Thoracic aorta (tissue), 2 donors: Measurements from ENCODE around the gene MYCBPAP. TPM values are rescaled to one million over a fixed set of nuclear protein-coding genes. Genes with fewer than 3 reads are reported as not detected.

Source experiments
- ATAC-seq: fragments of 150-250 bp; one replicate; pipeline ENCODE4 v1.8.0; 2017; ENCODE audit warnings: low read depth; ENCODE audit not compliant: insufficient number of reproducible peaks, low FRiP score
- DNase-seq: peaks from one replicate; pipeline ENCODE4 v3.0.0-alpha.2; 2020; ENCODE audit warnings: low spot score
- H3K27ac ChIP-seq, 2 donors: fragments of 200-600 bp; sonication (generic); 1 replicate in 1 of 2; 2 replicates in 1 of 2; pipeline ENCODE4 v1.5.1; 2016; ENCODE audit warnings: mild to moderate bottlenecking in 2 of 2, moderate library complexity in 2 of 2
- H3K27me3 ChIP-seq: fragments of 200-600 bp; sonication (generic); replicated peaks from 2 replicates; pipeline ENCODE4 v1.6.0; 2016; ENCODE audit warnings: mild to moderate bottlenecking; ENCODE audit not compliant: insufficient read depth
- H3K36me3 ChIP-seq: fragments of 200-600 bp; sonication (generic); one replicate; pipeline ENCODE4 v1.5.1; 2016
- H3K4me1 ChIP-seq, 2 donors: fragments of 200-600 bp; sonication (generic); 1 replicate in 1 of 2; 2 replicates in 1 of 2; pipeline versions ENCODE4 v1.5.1 to v1.6.0; 2016; ENCODE audit warnings: low read depth in 2 of 2, mild to moderate bottlenecking in 1 of 2; ENCODE audit not compliant: control insufficient read depth in 1 of 2
- H3K4me3 ChIP-seq: fragments of 200-600 bp; sonication (generic); 2 replicates; pipeline ENCODE4 v1.5.1; 2016; ENCODE audit warnings: mild to moderate bottlenecking
- H3K9me3 ChIP-seq: fragments of 200-600 bp; sonication (generic); 2 replicates; pipeline ENCODE4 v1.5.1; 2016
- total RNA-seq, 2 donors: library from RNA; depleted of rRNA; stranded (reverse); fragments of >200 nt; gene quantifications; one replicate each; pipeline versions ENCODE4 v1.1.0 to v1.2.3, GENCODE V29; 2016
- TF ChIP-seq, protein P1 (sequence below): fragments of 200-600 bp; sonication (generic); IDR thresholded peaks from one replicate; pipeline ENCODE4 v1.5.1; 2019; ENCODE audit warnings: antibody characterized with exemption

The MYCBPAP gene
- total RNA-seq, 2 donors from 2014 or later: 0.56 to 0.68 TPM

DNA sequence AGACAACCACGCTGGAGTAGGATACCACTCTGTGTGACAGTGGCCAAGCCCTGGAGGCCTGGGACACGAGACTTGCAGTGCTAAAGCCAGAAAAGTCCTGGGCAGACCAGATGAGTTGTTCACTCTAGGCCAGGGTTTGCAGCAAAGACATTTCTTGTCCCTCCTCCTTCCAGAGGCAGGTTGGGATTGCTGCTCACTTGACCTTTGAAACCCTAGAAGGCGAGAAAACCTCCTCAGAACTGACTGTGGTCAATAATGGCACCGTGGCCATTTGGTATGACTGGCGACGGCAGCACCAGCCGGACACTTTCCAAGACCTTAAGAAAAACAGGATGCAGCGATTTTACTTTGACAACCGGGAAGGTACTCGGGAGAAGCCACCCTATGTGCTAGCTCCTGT is 14.5 kb downstream of the MYCBPAP start:
- Histone ChIP-seq H3K4me3 (no peak overlapping the region), H3K4me1 (no peaks in the 10 kb centered on the region), H3K27me3 (no peaks in the 10 kb centered on the region), H3K27ac (no peak overlapping the region), H3K9me3 (no peaks in the 10 kb centered on the region), H3K36me3 (no peaks in the 10 kb centered on the region)
- DNase-seq: no peak
- TF ChIP-seq, protein P1, sequence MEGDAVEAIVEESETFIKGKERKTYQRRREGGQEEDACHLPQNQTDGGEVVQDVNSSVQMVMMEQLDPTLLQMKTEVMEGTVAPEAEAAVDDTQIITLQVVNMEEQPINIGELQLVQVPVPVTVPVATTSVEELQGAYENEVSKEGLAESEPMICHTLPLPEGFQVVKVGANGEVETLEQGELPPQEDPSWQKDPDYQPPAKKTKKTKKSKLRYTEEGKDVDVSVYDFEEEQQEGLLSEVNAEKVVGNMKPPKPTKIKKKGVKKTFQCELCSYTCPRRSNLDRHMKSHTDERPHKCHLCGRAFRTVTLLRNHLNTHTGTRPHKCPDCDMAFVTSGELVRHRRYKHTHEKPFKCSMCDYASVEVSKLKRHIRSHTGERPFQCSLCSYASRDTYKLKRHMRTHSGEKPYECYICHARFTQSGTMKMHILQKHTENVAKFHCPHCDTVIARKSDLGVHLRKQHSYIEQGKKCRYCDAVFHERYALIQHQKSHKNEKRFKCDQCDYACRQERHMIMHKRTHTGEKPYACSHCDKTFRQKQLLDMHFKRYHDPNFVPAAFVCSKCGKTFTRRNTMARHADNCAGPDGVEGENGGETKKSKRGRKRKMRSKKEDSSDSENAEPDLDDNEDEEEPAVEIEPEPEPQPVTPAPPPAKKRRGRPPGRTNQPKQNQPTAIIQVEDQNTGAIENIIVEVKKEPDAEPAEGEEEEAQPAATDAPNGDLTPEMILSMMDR: no peak
- no peak for ATAC-seq

DNA sequence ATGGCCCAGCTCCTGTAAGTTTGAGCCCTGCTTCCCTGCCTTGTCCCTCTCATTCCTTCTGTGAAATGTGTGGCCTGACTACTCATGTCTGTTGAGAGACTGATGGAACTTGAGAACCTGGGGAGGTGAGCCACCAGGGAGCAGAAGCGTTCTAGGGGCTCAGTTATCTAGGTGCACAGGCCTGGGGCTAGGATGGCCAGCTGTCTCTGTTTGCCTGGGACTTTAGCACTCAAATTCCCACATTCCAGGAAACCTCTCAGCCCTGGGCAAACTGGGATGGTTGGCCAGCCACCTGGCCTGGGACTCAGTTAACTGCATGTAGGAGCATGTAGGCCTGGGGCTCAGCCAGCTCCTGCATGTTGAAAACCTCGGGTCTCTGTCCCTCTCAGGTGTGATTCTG is 15.0 kb downstream of the MYCBPAP start:
- Histone ChIP-seq H3K36me3 (no peaks in the 10 kb centered on the region), H3K27ac (no peak overlapping the region), H3K4me1 (no peaks in the 10 kb centered on the region), H3K27me3 (no peaks in the 10 kb centered on the region), H3K4me3 (no peak overlapping the region), H3K9me3 (no peaks in the 10 kb centered on the region)
- DNase-seq: no peak
- TF ChIP-seq, protein P1: no peak
- no peak for ATAC-seq

DNA sequence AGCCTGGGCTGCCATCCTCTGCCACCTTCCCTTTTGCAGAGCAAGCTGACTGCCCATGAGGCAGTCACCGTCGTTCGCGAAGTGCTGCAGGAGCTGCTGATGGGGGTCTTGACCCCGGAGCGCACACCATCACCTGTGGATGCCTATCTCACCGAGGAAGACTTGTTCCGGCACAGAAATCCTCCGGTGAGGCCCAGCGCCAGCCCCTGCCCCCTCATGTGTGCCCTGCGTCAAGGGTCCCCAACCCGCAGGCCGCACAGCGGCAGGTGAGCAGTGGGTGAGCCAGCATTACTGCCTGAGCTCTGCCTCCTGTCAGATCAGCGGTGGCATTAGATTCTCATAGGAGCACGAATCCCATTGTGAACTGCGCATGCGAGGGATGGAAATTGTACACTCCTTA is 16.6 kb downstream of the MYCBPAP start:
- Histone ChIP-seq H3K27me3 (no peaks in the 10 kb centered on the region), H3K4me1 (no peaks in the 10 kb centered on the region), H3K4me3 (no peak overlapping the region), H3K9me3 (no peaks in the 10 kb centered on the region), H3K36me3 (no peaks in the 10 kb centered on the region), H3K27ac (no peak overlapping the region)
- no peak for DNase-seq
- TF ChIP-seq, protein P1: no peak
- ATAC-seq: no peak

DNA sequence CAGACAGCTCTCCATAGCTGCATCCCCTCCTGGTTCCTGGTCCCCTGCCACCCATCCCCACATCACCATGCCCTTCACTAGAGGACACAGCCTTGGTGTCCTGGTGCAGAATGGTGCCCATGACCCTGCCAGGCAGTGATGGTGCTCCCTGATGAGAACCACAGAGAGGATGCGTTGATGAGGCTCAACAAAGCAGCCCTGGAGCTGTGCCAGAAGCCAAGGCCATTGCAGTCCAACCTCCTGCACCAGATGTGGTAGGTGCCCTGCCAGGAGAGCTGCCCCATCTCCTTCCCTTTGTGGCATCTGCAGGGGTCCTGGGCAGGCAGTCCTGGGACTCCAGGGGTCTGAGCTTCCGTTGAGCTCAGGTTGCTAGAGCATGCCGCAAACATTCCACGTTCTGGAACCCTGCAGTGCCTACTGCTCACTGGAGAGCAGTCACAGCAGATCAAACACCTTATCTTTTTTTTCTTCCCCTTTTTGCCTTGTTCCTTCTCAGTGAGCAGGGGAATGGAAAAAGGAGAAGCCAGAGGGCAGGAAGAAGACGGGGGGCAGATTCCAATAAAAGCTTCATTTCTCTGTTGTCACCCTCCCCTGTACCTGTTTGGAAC is 19.0 kb downstream of the MYCBPAP start:
- H3K9me3 ChIP-seq: no peaks in the 10 kb centered on the region
- DNase-seq (no peak), ATAC-seq (no peak)
- H3K36me3 ChIP-seq: no peaks in the 10 kb centered on the region
- no peak overlapping the region for H3K4me3 ChIP-seq
- H3K27me3 ChIP-seq: peaks cover 6% of the 10 kb centered on the region
- no peaks in the 10 kb centered on the region for H3K4me1 ChIP-seq
- TF ChIP-seq, protein P1: no peak
- H3K27ac ChIP-seq: no peak overlapping the region

DNA sequence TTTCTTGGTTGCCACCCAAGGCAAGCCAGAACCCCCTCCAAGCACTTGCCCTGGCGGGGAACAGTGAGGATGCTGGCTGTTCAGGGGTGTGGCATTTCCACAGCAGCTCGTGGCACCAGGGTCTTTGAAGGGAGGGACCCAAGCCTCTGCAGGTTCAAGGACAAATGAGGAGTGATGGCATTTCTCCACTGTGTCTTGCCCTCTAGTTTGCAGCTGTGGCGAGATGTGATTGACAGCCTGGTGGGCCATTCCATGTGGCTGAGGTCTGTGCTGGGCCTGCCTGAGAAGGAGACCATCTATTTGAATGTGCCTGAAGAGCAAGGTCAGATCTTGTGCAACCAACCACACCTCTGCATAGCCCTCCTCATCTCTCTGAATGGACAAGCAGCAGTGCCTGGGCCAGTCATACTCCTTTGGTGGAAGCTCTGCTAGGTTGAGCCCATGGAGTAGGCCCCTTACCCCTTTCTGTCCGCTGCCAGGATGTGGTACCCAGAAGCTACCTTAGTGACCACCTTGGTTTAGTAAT is 19.8 kb downstream of the MYCBPAP start:
- no peak for ATAC-seq
- TF ChIP-seq, protein P1: no peak
- no peaks in the 10 kb centered on the region for H3K36me3 ChIP-seq
- DNase-seq: no peak
- no peaks in the 10 kb centered on the region for H3K4me1 ChIP-seq
- H3K27ac ChIP-seq: no peak overlapping the region
- no peaks in the 10 kb centered on the region for H3K9me3 ChIP-seq
- peaks cover 6% of the 10 kb centered on the region for H3K27me3 ChIP-seq
- no peak overlapping the region for H3K4me3 ChIP-seq
